Measurements from ENCODE around the gene ZNF507.
"Not testable (repeated sequence)": the region's sequence is repeated elsewhere in the genome, so short reads cannot be mapped to it uniquely, and the experiment has no call there.

Gene ZNF507

DNA sequence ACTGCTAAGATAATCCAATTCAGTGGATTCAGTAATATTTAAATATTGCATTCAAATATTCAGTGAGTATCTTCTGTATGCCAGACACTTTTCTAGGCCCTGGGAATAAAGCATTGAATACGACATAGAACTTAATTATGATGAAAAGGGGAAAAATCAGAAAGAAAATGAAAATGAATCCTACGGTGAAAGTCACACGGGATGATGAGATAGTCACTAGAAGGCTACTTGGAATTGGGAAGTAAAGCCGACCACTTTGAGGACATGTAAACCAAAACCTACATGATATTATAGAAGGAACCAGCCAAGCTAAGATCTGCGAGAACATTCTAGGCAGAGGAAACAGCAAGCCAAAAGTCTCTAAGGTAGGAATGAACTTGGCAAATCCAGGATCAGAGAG is 70.3 kb downstream of the ZNF507 start:
- DNase-seq = no peak

DNA sequence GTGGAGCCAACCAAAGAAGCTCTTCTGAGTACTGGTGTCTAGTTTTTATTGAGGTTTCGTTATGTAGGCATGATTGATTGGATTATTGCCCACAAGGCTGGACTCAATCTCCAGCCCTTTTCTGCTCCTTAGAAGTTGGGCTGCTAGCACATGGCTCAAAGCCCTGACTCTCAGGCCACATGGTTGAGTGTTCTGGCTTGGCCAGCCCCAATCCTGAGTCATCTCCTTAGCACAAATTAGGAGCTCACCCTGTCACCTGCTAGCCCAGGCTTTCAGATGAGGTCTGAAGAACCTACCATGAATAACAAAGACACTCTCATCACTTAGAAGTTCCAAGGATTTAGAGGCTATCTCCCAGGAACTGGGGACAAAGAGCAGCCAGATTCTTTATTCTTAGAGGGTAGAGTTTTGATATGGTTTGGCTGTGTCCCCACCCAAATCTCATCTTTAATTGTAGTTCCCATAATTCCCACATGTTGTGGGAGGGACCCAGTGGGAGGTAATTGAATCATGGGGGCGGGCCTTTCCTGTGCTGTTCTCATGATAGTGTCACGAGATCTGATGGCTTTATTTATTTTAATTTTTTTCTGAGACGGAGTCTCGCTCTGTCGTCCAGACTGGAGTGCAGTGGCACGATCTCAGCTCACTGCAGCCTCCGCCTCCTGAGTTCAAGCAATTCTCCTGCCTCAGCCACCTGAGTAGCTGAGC is 71.5 kb downstream of the ZNF507 start:
- DNase-seq = no peak

- no peak for DNase-seq
These were observed 72.7 kb downstream of the ZNF507 start for GRCh38 chr19:32418155-32418554.

GRCh38 chr19:32421589-32422361 is 76.4 kb downstream of the ZNF507 start:
- DNase-seq = no peak

- DNase-seq = no peak
These were observed 77.0 kb downstream of the ZNF507 start for GRCh38 chr19:32422435-32422834.

GRCh38 chr19:32423944-32424343 is 78.5 kb downstream of the ZNF507 start:
- DNase-seq = not testable (repeated sequence)

- DNase-seq = no peak
These were observed 82.1 kb downstream of the ZNF507 start for GRCh38 chr19:32427536-32427935.

- DNase-seq = no peak
These were observed 91.3 kb downstream of the ZNF507 start for GRCh38 chr19:32436692-32437091.

GRCh38 chr19:32437096-32437495 is 91.7 kb downstream of the ZNF507 start:
- no peak for DNase-seq
